Activated T-cell treated with anti-CD3 and anti-CD28 coated beads, Interleukin-2, amount 50 U/mL, for 24 hours (primary cell): Measurements from ENCODE around the gene SNAP25.

Experiments
- DNase-seq: peaks from one replicate; pipeline ENCODE4 v3.0.0-alpha.2; 2020
- H3K27ac Mint-ChIP-seq: 2 replicates; pipeline ENCODE4 v1.8.0; 2020; ENCODE audit warnings: mild to moderate bottlenecking, mixed read lengths
- H3K27me3 Mint-ChIP-seq: 2 replicates; pipeline ENCODE4 v1.8.0; 2020; ENCODE audit warnings: mixed read lengths
- H3K36me3 Mint-ChIP-seq: 2 replicates; pipeline ENCODE4 v1.8.0; 2020; ENCODE audit warnings: low read depth, mixed read lengths
- H3K4me1 Mint-ChIP-seq: 2 replicates; pipeline ENCODE4 v1.8.0; 2020; ENCODE audit warnings: low read depth, mixed read lengths
- H3K4me3 Mint-ChIP-seq: 2 replicates; pipeline ENCODE4 v1.8.0; 2020; ENCODE audit warnings: mild to moderate bottlenecking, moderate library complexity, mixed read lengths
- H3K9me3 Mint-ChIP-seq: 2 replicates; pipeline ENCODE4 v1.8.0; 2020; ENCODE audit warnings: mixed read lengths

Gene SNAP25

DNA sequence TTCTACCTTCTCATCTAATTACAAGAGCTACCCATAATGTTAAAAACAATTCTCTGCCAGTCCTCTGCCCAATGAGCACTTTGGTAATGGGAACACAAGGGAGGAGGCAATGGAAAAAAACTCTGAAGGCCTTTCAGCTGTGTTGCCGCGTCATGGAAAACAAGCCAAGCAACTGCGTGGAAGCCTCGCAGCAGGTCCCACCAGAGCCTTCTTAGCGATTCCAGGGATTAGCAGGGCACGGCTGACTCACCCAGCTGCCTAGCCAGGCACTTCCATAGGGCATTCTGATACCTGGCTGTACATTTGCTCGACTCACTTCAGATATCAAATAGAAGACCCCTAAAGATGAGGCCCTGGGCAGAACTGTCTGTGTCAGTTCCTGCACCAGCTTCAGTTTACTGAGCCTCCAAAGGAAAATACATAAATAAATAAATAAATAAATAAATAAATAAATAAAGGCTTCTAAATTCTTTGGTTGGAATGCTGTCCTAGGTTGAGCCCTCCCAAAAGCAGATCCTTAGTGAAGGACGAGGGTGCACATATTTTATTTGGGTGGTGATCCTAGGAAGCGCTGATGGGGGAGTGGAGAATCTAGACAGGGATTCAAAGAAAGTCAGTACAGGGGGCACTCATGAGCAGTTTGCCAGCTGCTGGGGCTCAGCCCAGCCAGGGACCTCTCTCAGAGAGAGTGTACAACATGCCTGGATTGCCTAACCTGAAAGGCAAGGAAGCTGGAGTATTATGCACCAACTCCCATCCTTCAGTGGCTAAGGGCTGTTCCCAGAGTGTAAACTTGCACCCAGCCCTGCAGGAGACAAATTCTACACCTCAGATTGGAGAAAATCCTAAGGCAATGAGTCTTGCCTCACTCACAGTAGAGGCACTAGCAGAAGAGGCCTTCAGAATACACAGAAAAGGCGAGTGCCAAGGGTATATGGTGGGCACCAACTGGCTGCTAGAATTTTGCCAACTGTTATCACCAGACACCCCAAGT is 18.2 kb downstream of the SNAP25 start:
- no peak overlapping the region for H3K27ac Mint-ChIP-seq
- no peaks in the 10 kb centered on the region for H3K4me1 Mint-ChIP-seq
- no peak overlapping the region for H3K4me3 Mint-ChIP-seq
- H3K36me3 Mint-ChIP-seq = no peaks in the 10 kb centered on the region
- peaks cover 9% of the 10 kb centered on the region for H3K27me3 Mint-ChIP-seq
- no peak for DNase-seq
- H3K9me3 Mint-ChIP-seq = no peaks in the 10 kb centered on the region

DNA sequence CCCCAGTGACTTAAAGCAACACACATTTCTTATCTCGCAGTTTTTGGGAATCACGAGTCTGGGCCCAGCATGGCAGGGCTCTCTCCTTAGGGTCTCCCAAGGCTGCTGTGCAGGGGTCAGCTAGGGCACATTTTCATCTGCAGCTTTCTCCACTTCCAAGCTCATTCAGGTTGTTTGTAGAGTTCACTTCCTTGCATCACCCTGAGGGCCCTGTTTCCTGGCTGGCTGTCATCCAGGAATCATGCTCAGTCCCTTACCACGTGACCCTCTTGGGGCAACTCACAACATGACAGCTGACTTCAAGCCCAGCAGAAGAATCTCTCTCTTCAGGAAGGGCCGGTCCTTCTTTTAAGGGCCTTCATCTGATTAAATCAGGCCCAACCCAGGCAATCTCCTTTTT is 21.3 kb downstream of the SNAP25 start:
- no peak for DNase-seq
- H3K27me3 Mint-ChIP-seq = peaks cover 5% of the 10 kb centered on the region
- H3K36me3 Mint-ChIP-seq = no peaks in the 10 kb centered on the region
- no peak overlapping the region for H3K4me3 Mint-ChIP-seq
- no peaks in the 10 kb centered on the region for H3K4me1 Mint-ChIP-seq
- H3K9me3 Mint-ChIP-seq = no peaks in the 10 kb centered on the region
- H3K27ac Mint-ChIP-seq = no peak overlapping the region

- H3K27ac Mint-ChIP-seq = no peak overlapping the region
- DNase-seq = no peak
- no peaks in the 10 kb centered on the region for H3K36me3 Mint-ChIP-seq
- H3K4me3 Mint-ChIP-seq = no peak overlapping the region
- H3K9me3 Mint-ChIP-seq = no peaks in the 10 kb centered on the region
- peaks cover 5% of the 10 kb centered on the region for H3K27me3 Mint-ChIP-seq
- H3K4me1 Mint-ChIP-seq = no peaks in the 10 kb centered on the region
These were observed 22.0 kb downstream of the SNAP25 start for GRCh38 chr20:10240655-10241054.

DNA sequence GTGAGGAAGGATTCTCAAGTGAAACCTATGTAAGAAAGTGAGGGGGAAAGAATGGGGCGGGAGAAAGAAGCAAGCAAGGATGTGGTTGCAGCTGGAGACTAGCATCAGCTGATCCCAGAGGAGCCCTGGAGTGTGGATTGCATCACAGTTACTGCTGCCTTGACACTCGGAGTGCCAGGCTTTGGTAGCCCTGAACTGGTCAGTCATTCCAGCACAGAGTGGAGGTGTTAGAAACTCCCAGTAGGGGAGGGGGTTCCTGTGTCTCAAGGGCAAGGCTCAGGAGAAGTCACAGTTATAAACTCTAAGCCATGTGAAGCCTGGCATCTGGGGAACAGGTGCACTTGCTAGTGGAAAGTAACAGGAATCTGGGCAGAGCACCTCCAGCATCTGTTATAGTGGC is 23.5 kb downstream of the SNAP25 start:
- H3K4me1 Mint-ChIP-seq = no peaks in the 10 kb centered on the region
- H3K27ac Mint-ChIP-seq = no peak overlapping the region
- H3K4me3 Mint-ChIP-seq = no peak overlapping the region
- H3K36me3 Mint-ChIP-seq = no peaks in the 10 kb centered on the region
- no peaks in the 10 kb centered on the region for H3K9me3 Mint-ChIP-seq
- no peak for DNase-seq
- no peaks in the 10 kb centered on the region for H3K27me3 Mint-ChIP-seq

DNA sequence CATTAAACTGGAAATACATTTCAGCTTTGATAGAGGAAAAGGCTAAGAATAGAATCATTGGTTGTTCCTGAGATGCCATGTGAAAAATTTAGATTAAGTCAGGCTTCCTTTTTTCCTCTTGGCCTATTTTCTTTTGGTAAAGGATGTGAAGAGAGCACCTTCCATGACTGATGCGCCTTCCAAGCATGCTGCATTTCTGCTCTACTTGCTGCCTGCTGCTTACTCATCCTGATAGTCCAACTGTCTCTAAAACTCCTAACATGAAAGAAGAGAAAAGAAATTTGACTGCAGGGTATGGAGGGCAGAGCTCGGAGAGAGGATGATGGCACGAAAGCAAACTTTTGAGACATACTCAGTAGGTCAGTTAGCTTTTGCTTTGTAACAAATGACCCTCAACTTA is 28.8 kb downstream of the SNAP25 start:
- DNase-seq = no peak
- no peak overlapping the region for H3K27ac Mint-ChIP-seq
- H3K4me1 Mint-ChIP-seq = no peaks in the 10 kb centered on the region
- H3K4me3 Mint-ChIP-seq = no peak overlapping the region
- H3K9me3 Mint-ChIP-seq = no peaks in the 10 kb centered on the region
- H3K27me3 Mint-ChIP-seq = peaks cover 3% of the 10 kb centered on the region
- no peaks in the 10 kb centered on the region for H3K36me3 Mint-ChIP-seq

DNA sequence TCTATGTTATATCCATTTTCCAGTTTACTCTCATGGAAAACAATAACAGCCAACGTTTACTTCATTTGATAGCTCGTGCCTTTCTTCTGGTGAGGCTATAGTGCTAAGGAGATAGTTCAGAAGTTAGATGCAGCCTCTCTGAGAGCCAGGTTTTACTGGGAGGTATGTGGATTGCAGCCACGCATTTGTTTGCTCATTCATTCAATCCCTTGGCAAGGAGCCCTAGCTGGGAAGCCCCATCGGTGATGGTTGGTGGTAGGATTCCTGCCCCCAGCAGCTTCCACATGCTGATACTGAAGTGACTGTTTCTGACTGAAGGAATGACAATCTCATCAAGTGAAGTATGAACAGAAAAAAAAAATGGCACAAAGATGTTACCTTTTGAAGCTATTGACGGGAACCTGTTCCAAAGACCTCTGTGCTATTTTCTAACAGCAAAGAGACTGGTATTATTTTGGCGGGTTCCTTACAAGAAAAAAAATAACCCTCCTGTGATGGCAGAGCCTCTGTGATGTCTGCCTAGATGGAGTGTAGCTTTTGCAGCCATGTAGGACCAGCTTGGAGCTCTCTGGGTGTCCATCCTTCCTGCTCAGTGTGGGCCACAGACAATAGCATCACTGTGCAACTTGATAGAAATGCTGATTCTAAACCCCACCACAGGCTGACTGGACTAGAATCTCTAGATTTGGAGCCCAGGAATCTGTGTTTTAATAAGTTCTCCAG is 30.6 kb downstream of the SNAP25 start:
- no peak overlapping the region for H3K27ac Mint-ChIP-seq
- DNase-seq = no peak
- no peaks in the 10 kb centered on the region for H3K36me3 Mint-ChIP-seq
- H3K4me1 Mint-ChIP-seq = no peaks in the 10 kb centered on the region
- peaks cover 9% of the 10 kb centered on the region for H3K27me3 Mint-ChIP-seq
- no peak overlapping the region for H3K4me3 Mint-ChIP-seq
- no peaks in the 10 kb centered on the region for H3K9me3 Mint-ChIP-seq

DNA sequence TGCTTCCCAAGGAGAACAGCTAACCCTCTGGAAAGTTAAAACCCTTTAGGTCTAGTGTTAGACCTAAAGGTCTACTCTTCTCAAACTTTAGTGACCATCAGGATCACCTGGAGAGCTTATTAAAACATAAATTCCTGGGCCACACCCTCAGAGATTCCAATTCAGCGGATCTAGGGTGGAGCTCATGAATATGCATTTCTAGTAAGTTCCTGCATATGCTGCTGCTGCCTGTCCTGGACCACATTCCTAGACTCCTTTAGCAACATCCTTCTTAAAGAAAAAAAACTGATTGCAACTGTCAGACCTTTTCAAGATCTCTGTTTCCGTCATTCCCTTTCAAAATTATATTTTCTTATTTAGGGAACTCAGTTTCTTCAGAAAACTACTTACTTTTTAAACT is 31.2 kb downstream of the SNAP25 start:
- Mint-ChIP-seq H3K27me3 (peaks cover 12% of the 10 kb centered on the region), H3K36me3 (no peaks in the 10 kb centered on the region), H3K9me3 (no peaks in the 10 kb centered on the region), H3K4me1 (no peaks in the 10 kb centered on the region), H3K27ac (no peak overlapping the region), H3K4me3 (no peak overlapping the region)
- DNase-seq = no peak

DNA sequence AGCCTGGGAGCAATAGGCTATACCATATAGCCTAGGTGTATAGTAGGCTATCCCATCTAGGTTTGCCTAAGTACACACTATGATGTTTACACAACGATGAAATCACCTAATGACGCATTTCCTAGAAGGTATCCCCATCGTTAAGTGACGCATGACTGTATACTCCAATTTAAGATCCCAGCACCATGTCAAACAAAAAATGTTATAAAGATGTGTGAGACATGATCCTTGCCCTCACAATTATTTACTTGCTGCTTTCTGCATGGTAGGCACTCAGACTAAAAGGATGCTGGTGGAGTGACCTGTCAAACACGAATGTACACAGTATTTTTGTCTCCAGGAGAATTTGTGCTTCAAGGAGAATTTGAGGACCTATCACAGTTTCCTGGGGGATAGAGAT is 32.3 kb downstream of the SNAP25 start:
- Mint-ChIP-seq H3K4me1 (no peaks in the 10 kb centered on the region), H3K27ac (no peak overlapping the region), H3K27me3 (peaks cover 12% of the 10 kb centered on the region), H3K4me3 (no peak overlapping the region), H3K36me3 (no peaks in the 10 kb centered on the region), H3K9me3 (no peaks in the 10 kb centered on the region)
- no peak for DNase-seq

GRCh38 chr20:10253780-10254179 is 35.1 kb downstream of the SNAP25 start:
- Mint-ChIP-seq H3K4me3 (no peak overlapping the region), H3K27ac (no peak overlapping the region), H3K36me3 (no peaks in the 10 kb centered on the region), H3K9me3 (no peaks in the 10 kb centered on the region), H3K27me3 (peaks cover 20% of the 10 kb centered on the region), H3K4me1 (no peaks in the 10 kb centered on the region)
- DNase-seq = no peak

- no peak for DNase-seq
- Mint-ChIP-seq H3K36me3 (no peaks in the 10 kb centered on the region), H3K4me3 (no peak overlapping the region), H3K9me3 (no peaks in the 10 kb centered on the region), H3K27ac (no peak overlapping the region), H3K4me1 (no peaks in the 10 kb centered on the region), H3K27me3 (peaks cover 17% of the 10 kb centered on the region)
These were observed 37.2 kb downstream of the SNAP25 start for GRCh38 chr20:10255846-10256245.

DNA sequence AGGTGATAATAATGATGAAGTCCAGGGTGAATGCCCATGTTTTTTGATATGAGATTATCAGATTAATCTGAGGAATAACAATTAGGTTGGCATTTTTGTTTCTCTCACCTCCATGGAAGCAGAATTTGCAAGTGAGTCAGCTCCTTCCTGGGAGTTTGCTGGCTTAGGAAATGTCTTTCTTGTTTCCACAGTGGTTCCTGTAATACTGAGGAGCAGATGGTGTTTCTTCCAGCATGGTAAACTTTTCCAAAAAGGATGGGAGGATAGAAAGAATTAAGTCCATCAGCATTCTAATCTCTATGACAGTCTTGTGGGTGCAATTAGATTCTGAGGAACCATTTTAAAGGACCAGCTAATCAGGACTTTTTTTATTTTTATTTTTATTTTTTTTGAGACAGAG is 40.5 kb downstream of the SNAP25 start:
- Mint-ChIP-seq H3K36me3 (no peaks in the 10 kb centered on the region), H3K9me3 (no peaks in the 10 kb centered on the region), H3K27me3 (peaks cover 16% of the 10 kb centered on the region)

DNA sequence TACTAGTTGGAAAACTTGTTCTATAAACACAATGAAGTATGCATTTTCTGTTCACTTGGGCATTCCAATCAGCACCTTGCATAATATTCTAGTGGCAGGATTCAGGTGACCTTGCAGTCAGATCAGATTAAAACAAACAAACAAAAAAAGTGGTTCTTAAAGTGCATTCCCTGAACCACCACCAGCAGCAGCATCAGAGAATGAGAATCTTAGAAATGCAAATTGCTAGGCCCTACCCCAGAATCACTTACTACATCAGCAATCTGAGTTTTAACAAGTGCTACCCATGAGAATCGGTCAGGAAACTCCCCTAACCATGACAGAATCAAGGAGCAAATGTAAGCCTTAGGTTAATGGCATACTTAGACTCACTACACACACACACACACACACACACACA is 41.7 kb downstream of the SNAP25 start:
- H3K9me3 Mint-ChIP-seq = no peaks in the 10 kb centered on the region
- H3K4me1 Mint-ChIP-seq = no peaks in the 10 kb centered on the region
- H3K27me3 Mint-ChIP-seq = peaks cover 12% of the 10 kb centered on the region
- H3K36me3 Mint-ChIP-seq = no peaks in the 10 kb centered on the region
- H3K27ac Mint-ChIP-seq = no peak overlapping the region
- H3K4me3 Mint-ChIP-seq = no peak overlapping the region
- DNase-seq = no peak

More for the DNA sequence above, 40.5 kb downstream of the SNAP25 start:
- DNase-seq = no peak
- no peaks in the 10 kb centered on the region for H3K4me1 Mint-ChIP-seq
- no peak overlapping the region for H3K4me3 Mint-ChIP-seq
- H3K27ac Mint-ChIP-seq = no peak overlapping the region

GRCh38 chr20:10261702-10262101 is 43.1 kb downstream of the SNAP25 start:
- Mint-ChIP-seq H3K36me3 (no peaks in the 10 kb centered on the region), H3K27ac (no peak overlapping the region), H3K4me3 (no peak overlapping the region), H3K4me1 (no peaks in the 10 kb centered on the region), H3K27me3 (peaks cover 10% of the 10 kb centered on the region), H3K9me3 (no peaks in the 10 kb centered on the region)
- DNase-seq = no peak

DNA sequence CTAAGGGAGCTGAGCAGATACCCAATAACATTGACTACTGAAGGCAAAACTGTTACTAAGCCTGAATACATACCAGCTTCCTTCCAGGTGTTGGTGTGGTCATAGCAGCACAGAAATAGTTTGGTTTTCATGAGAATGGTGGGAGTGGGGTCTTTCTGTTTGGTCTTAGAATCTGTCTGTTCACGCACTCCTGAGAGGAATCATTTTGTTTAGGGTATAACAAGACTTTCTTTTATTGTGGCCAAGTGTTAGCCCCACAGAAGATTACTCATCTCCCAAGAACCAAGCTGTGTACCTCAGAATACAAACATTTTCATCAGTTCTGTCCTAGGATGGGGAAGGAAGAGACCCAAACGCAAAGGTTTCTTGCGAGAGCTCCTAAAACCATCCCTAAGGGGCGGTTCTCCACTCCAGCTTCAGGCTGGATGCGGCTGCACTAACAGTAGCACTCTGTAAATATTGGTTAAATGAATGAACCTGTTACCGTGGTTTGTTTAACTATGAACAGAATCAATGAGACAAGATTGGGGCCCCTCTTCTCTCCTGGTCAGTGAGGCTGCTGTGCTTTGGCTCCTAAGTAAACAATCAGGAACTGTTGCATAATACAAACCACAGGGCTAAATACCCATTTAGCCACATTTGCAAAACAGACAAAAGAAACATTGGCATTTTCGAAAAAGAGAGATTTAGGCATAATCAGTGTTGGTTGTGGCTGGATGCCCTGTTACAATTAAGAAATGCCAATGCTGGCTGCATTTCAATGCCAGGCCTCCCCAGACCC is 44.9 kb downstream of the SNAP25 start:
- Mint-ChIP-seq H3K36me3 (no peaks in the 10 kb centered on the region), H3K27ac (no peak overlapping the region)

More for the DNA sequence above, 44.9 kb downstream of the SNAP25 start:
- DNase-seq = no peak
- no peak overlapping the region for H3K4me3 Mint-ChIP-seq
- no peaks in the 10 kb centered on the region for H3K9me3 Mint-ChIP-seq
- H3K27me3 Mint-ChIP-seq = peaks cover 4% of the 10 kb centered on the region
- no peaks in the 10 kb centered on the region for H3K4me1 Mint-ChIP-seq
